Cardiac muscle cell (in vitro differentiated cells and primary cell): ENCODE data around the gene RTP1. TPM values are rescaled to one million over a fixed set of nuclear protein-coding genes. Genes with fewer than 3 reads are reported as not detected.
"Not testable (repeated sequence)": the region's sequence is repeated elsewhere in the genome, so short reads cannot be mapped to it uniquely, and the experiment has no call there.

ENCODE experiments used
- DNase-seq, 2 donors: peaks; one replicate each; pipeline versions ENCODE4 v3.0.0 to v3.0.0-alpha.2; 2010 to 2017; ENCODE audit warnings: low read depth in 1 of 2, low spot score in 1 of 2
- H3K27ac ChIP-seq: fragments of 200-600 bp; sonication (generic); 2 replicates; pipeline ENCODE4 v1.5.1; 2016
- H3K27me3 ChIP-seq: fragments of 200-600 bp; sonication (generic); 2 replicates; pipeline ENCODE4 v1.6.0; 2016; ENCODE audit warnings: control low read depth
- H3K36me3 ChIP-seq: fragments of 200-600 bp; sonication (generic); 2 replicates; pipeline ENCODE4 v1.5.1; 2016; ENCODE audit warnings: control low read depth
- H3K4me1 ChIP-seq: fragments of 200-600 bp; sonication (generic); 2 replicates; pipeline ENCODE4 v1.8.1; 2017; ENCODE audit warnings: low read depth, mild to moderate bottlenecking, mixed run types
- H3K4me3 ChIP-seq: fragments of 200-600 bp; sonication (generic); 2 replicates; pipeline ENCODE4 v1.5.1; 2016; ENCODE audit warnings: mild to moderate bottlenecking
- H3K9me3 ChIP-seq: fragments of 200-600 bp; sonication (generic); 2 replicates; pipeline ENCODE4 v1.5.1; 2017; ENCODE audit warnings: low read depth, mild to moderate bottlenecking, control low read depth
- CTCF ChIP-seq: IDR thresholded peaks from 2 replicates; pipeline ENCODE4 v1.5.1; 2012; ENCODE audit warnings: low read depth, mild to moderate bottlenecking, low read length
- polyA plus RNA-seq: library from polyadenylated mRNA; unstranded; fragments of >200 nt; fragmentation: Nextera tagmentation; extraction: Ambion mirVana; gene quantifications from 2 replicates; pipeline ENCODE4 v1.2.1, GENCODE V29; 2016
- total RNA-seq: library from RNA; depleted of rRNA; stranded (reverse); fragments of >200 nt; gene quantifications from 2 replicates; pipeline ENCODE4 v1.2.3, GENCODE V29; 2016

Gene RTP1
- total and polyA plus RNA-seq, 2 experiments from 2014 or later = not detected

GRCh38 chr3:187198490-187198889 is 1.2 kb downstream of the RTP1 start:
- H3K27ac ChIP-seq = no peak overlapping the region
- H3K27me3 ChIP-seq = no peaks in the 10 kb centered on the region
- TF ChIP-seq CTCF = no peak
- H3K4me1 ChIP-seq = no peaks in the 10 kb centered on the region
- H3K36me3 ChIP-seq = no peaks in the 10 kb centered on the region
- H3K4me3 ChIP-seq = no peak overlapping the region
- no peak for DNase-seq
- H3K9me3 ChIP-seq = no peaks in the 10 kb centered on the region

- H3K36me3 ChIP-seq, DNase-seq, H3K4me1 ChIP-seq, H3K27me3 ChIP-seq, H3K4me3 ChIP-seq, H3K27ac ChIP-seq, H3K9me3 ChIP-seq: not testable (repeated sequence)
Observed at GRCh38 chr3:187199463-187200050, 2.3 kb downstream of the RTP1 start.

GRCh38 chr3:187205683-187206082 is 8.4 kb downstream of the RTP1 start:
- TF ChIP-seq CTCF = no peak
- no peaks in the 10 kb centered on the region for H3K9me3 ChIP-seq
- no peaks in the 10 kb centered on the region for H3K27me3 ChIP-seq
- DNase-seq = no peak
- no peak overlapping the region for H3K4me3 ChIP-seq
- no peaks in the 10 kb centered on the region for H3K36me3 ChIP-seq
- H3K4me1 ChIP-seq = peaks cover 3% of the 10 kb centered on the region
- H3K27ac ChIP-seq = no peak overlapping the region

GRCh38 chr3:187207062-187207461 is 9.8 kb downstream of the RTP1 start:
- Histone ChIP-seq H3K4me1 (peaks cover 7% of the 10 kb centered on the region), H3K9me3 (no peaks in the 10 kb centered on the region), H3K27ac (no peak overlapping the region), H3K4me3 (no peak overlapping the region), H3K36me3 (no peaks in the 10 kb centered on the region), H3K27me3 (no peaks in the 10 kb centered on the region)
- no peak for TF ChIP-seq CTCF
- no peak for DNase-seq

- Histone ChIP-seq H3K9me3 (no peaks in the 10 kb centered on the region), H3K4me1 (peaks cover 7% of the 10 kb centered on the region), H3K4me3 (no peak overlapping the region), H3K27ac (no peak overlapping the region), H3K27me3 (no peaks in the 10 kb centered on the region), H3K36me3 (no peaks in the 10 kb centered on the region)
- DNase-seq = no peak
- no peak for TF ChIP-seq CTCF
Observed at GRCh38 chr3:187207624-187208023, 10.3 kb downstream of the RTP1 start.

GRCh38 chr3:187208159-187208558 is 10.9 kb downstream of the RTP1 start:
- H3K36me3 ChIP-seq = no peaks in the 10 kb centered on the region
- TF ChIP-seq CTCF = no peak
- no peaks in the 10 kb centered on the region for H3K27me3 ChIP-seq
- no peak overlapping the region for H3K4me3 ChIP-seq
- peaks cover 7% of the 10 kb centered on the region for H3K4me1 ChIP-seq
- DNase-seq = peak in 1 of 2 donors; percentile 7
- no peaks in the 10 kb centered on the region for H3K9me3 ChIP-seq
- no peak overlapping the region for H3K27ac ChIP-seq
